ENCODE data around the gene TRIM37.
"Not testable (repeated sequence)": the region's sequence is repeated elsewhere in the genome, so short reads cannot be mapped to it uniquely, and the experiment has no call there.

The TRIM37 gene

GRCh38 chr17:59106463-59107305, at the start of gene TRIM37:
TRIM37 (minus strand) TSS chr17:59106880; CDS start chr17:59106461, 419 bp downstream.
- peak; percentile 98 for DNase-seq

- DNase-seq: peak; percentile 100
Measured at GRCh38 chr17:59155439-59156177, 48.9 kb upstream of the TRIM37 start, which contains the start of gene PRR11. PRR11 (plus strand) TSS chr17:59155746; CDS start chr17:59169753, 14,007 bp downstream.

- DNase-seq: peak; percentile 95
Measured at GRCh38 chr17:59154721-59155438, 48.2 kb upstream of the TRIM37 start, which contains the start of gene SKA2. SKA2 (minus strand) TSS chr17:59155186; CDS start chr17:59155163, 23 bp downstream.

GRCh38 chr17:59154292-59154720, 47.6 kb upstream of the TRIM37 start:
- DNase-seq: peak; percentile 64

GRCh38 chr17:59152925-59153324, 46.2 kb upstream of the TRIM37 start:
- DNase-seq: no peak

GRCh38 chr17:59151591-59151990, 44.9 kb upstream of the TRIM37 start:
- DNase-seq: no peak

- no peak for DNase-seq
Measured at GRCh38 chr17:59151006-59151405, 44.3 kb upstream of the TRIM37 start.

GRCh38 chr17:59149841-59150511, 43.3 kb upstream of the TRIM37 start:
- no peak for DNase-seq

GRCh38 chr17:59149051-59149450, 42.4 kb upstream of the TRIM37 start:
- no peak for DNase-seq

- DNase-seq: no peak
Measured at GRCh38 chr17:59145571-59146096, 39.0 kb upstream of the TRIM37 start.

- DNase-seq: no peak
Measured at GRCh38 chr17:59141860-59142259, 35.2 kb upstream of the TRIM37 start.

GRCh38 chr17:59139939-59140338, 33.3 kb upstream of the TRIM37 start:
- DNase-seq: no peak

- not testable (repeated sequence) for DNase-seq
Measured at GRCh38 chr17:59138339-59138738, 31.7 kb upstream of the TRIM37 start.

GRCh38 chr17:59131131-59131530, 24.5 kb upstream of the TRIM37 start:
- no peak for DNase-seq

- DNase-seq: no peak
Measured at GRCh38 chr17:59129814-59130213, 23.1 kb upstream of the TRIM37 start.

- DNase-seq: no peak
Measured at GRCh38 chr17:59126809-59127417, 20.2 kb upstream of the TRIM37 start.

GRCh38 chr17:59124665-59125064, 18.0 kb upstream of the TRIM37 start:
- DNase-seq: no peak

GRCh38 chr17:59121901-59122480, 15.3 kb upstream of the TRIM37 start:
- DNase-seq: no peak

GRCh38 chr17:59115474-59115873, 8.8 kb upstream of the TRIM37 start:
- DNase-seq: no peak

GRCh38 chr17:59111539-59111938, 4.9 kb upstream of the TRIM37 start:
- no peak for DNase-seq

GRCh38 chr17:59110973-59111372, 4.3 kb upstream of the TRIM37 start:
- no peak for DNase-seq

Measured in midbrain (tissue), 1 donor.